Non-pigmented ciliary epithelial cell (primary cell): ENCODE data around the gene NXPH2.

Experiments used
- DNase-seq: peaks from one replicate; pipeline ENCODE4 v3.0.0-alpha.2; 2010; ENCODE audit warnings: low read depth

Gene NXPH2

GRCh38 chr2:138637061-138637460 is 143.1 kb downstream of the NXPH2 start:
- DNase-seq, result no peak

DNA sequence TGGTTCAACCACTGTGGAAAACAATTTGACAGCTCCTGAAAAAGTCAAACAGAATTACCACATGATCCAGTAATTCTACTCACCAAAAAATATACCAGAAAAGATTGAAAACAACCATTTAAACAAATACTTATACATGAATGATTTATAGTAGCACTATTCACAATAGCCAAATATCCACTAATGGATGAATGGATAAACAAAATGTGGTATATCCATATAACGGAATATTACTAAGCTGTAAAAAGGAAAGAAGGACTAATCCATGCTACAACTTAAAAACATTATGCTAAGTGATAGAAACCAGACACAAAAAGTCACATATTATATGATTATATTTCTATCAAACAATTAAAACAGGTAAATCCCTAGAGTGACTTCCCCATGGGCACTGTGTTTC is 147.1 kb downstream of the NXPH2 start:
- DNase-seq, result no peak

GRCh38 chr2:138632066-138632620 is 148.0 kb downstream of the NXPH2 start:
- DNase-seq, result no peak

DNA sequence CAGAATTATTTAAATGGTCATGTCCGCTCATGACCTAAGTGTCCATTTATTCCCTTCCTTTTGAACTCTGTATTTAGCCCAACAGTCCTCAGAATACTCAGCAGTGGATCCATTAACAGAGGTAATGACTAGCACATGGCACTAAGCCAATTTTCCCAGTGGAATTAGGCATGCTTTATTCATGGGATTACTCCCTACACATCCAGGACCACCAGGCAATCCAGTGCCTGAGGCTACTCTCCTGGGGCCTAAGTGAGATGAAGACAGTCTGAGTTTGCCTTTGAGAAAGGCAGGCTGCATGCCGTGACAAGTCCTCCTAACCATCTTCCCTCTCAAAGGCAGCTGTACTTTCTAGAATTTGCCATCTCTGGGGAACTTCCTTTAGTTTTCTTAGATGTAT is 150.0 kb downstream of the NXPH2 start:
- no peak for DNase-seq

DNA sequence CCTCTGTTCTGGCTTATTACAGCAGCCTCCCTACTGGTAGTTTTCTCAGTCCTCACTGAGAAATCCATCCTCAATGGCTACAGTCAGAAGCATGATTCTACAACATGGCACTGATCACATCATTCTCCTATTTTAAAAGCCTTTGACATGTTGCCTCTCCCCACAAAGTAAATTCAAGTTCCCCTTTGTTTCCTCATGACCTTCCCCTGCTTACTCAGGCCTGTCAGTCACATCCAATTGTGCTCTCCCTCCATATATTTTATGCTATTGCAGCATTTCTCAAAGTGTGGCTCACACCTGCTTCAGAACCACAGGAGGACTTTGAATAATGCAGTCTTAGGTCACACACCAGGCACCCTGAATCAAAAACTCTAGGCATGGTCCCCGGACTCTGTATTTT is 154.0 kb downstream of the NXPH2 start:
- DNase-seq, result no peak

GRCh38 chr2:138622613-138623012 is 157.6 kb downstream of the NXPH2 start:
- DNase-seq, result no peak

GRCh38 chr2:138621139-138621538 is 159.1 kb downstream of the NXPH2 start:
- no peak for DNase-seq

GRCh38 chr2:138620431-138620830 is 159.8 kb downstream of the NXPH2 start:
- DNase-seq, result no peak
